ENCODE data around the gene TEX10.

- TF ChIP-seq, protein P1, sequence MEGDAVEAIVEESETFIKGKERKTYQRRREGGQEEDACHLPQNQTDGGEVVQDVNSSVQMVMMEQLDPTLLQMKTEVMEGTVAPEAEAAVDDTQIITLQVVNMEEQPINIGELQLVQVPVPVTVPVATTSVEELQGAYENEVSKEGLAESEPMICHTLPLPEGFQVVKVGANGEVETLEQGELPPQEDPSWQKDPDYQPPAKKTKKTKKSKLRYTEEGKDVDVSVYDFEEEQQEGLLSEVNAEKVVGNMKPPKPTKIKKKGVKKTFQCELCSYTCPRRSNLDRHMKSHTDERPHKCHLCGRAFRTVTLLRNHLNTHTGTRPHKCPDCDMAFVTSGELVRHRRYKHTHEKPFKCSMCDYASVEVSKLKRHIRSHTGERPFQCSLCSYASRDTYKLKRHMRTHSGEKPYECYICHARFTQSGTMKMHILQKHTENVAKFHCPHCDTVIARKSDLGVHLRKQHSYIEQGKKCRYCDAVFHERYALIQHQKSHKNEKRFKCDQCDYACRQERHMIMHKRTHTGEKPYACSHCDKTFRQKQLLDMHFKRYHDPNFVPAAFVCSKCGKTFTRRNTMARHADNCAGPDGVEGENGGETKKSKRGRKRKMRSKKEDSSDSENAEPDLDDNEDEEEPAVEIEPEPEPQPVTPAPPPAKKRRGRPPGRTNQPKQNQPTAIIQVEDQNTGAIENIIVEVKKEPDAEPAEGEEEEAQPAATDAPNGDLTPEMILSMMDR (optimal IDR thresholded peaks at IDR 0.05 in 1 of 3, IDR thresholded peaks at IDR 0.05 in 1 of 3, conservative IDR thresholded peaks at IDR 0.05 in 1 of 3; ENCODE audit: extremely low read depth in 1 of 3, insufficient read depth in 2 of 3, low read length in 3 of 3), result no peak
- TF ChIP-seq EZH2 (IDR thresholded peaks at IDR 0.05; ENCODE audit: low read length), result no peak
These were observed 49.0 kb downstream of the TEX10 start for GRCh38 chr9:100303747-100304146.

All from keratinocyte (primary cell).